ENCODE results near the gene LRIG1.

Gene LRIG1

GRCh38 chr3:66434726-66435125 lies 66.1 kb downstream of the LRIG1 start:
- in situ Hi-C loops (cut with HindIII; ENCODE audit: low sequenced_read_pairs) = no loop called here
- DNase-seq (ENCODE audit: low read depth, low spot score) = no peak
- no peak for TF ChIP-seq CTCF (IDR thresholded peaks at IDR 0.05; ENCODE audit: low read depth, low read length)
- H3K4me3 ChIP-seq (ENCODE audit: low read depth, low read length) = no peak overlapping the region

GRCh38 chr3:66433522-66433782 lies 67.4 kb downstream of the LRIG1 start:
- no peak for DNase-seq (ENCODE audit: low read depth, low spot score)
- in situ Hi-C loops (cut with HindIII; ENCODE audit: low sequenced_read_pairs) = no loop called here
- TF ChIP-seq CTCF (IDR thresholded peaks at IDR 0.05; ENCODE audit: low read depth, low read length) = no peak

GRCh38 chr3:66432767-66433521 lies 67.9 kb downstream of the LRIG1 start:
- no peak for TF ChIP-seq CTCF (IDR thresholded peaks at IDR 0.05; ENCODE audit: low read depth, low read length)
- DNase-seq (ENCODE audit: low read depth, low spot score) = no peak
- in situ Hi-C loops (cut with HindIII; ENCODE audit: low sequenced_read_pairs) = no loop called here
- no peak overlapping the region for H3K4me3 ChIP-seq (ENCODE audit: low read depth, low read length)

More at GRCh38 chr3:66433522-66433782, 67.4 kb downstream of the LRIG1 start:
- H3K4me3 ChIP-seq (ENCODE audit: low read depth, low read length) = no peak overlapping the region

- H3K4me3 ChIP-seq (ENCODE audit: low read depth, low read length) = no peak overlapping the region
- DNase-seq (ENCODE audit: low read depth, low spot score) = no peak
- in situ Hi-C loops (cut with HindIII; ENCODE audit: low sequenced_read_pairs) = no loop called here
- no peak for TF ChIP-seq CTCF (IDR thresholded peaks at IDR 0.05; ENCODE audit: low read depth, low read length)
These were observed 68.6 kb downstream of the LRIG1 start for GRCh38 chr3:66432041-66432766.

GRCh38 chr3:66431494-66431893 lies 69.3 kb downstream of the LRIG1 start:
- no peak overlapping the region for H3K4me3 ChIP-seq (ENCODE audit: low read depth, low read length)
- DNase-seq (ENCODE audit: low read depth, low spot score) = peak; percentile 81
- TF ChIP-seq CTCF (IDR thresholded peaks at IDR 0.05; ENCODE audit: low read depth, low read length) = no peak
- in situ Hi-C loops (cut with HindIII; ENCODE audit: low sequenced_read_pairs) = no loop called here

- no peak for TF ChIP-seq CTCF (IDR thresholded peaks at IDR 0.05; ENCODE audit: low read depth, low read length)
- H3K4me3 ChIP-seq (ENCODE audit: low read depth, low read length) = no peak overlapping the region
- no peak for DNase-seq (ENCODE audit: low read depth, low spot score)
- in situ Hi-C loops (cut with HindIII; ENCODE audit: low sequenced_read_pairs) = no loop called here
These were observed 69.9 kb downstream of the LRIG1 start for GRCh38 chr3:66430876-66431275.

All from astrocyte of the spinal cord (primary cell).